Activated naive CD4-positive, alpha-beta T cell treated with anti-CD3 and anti-CD28 coated beads, Interleukin-2, amount 10 ng/mL, durations not matched to agents 7 days and 5 days (primary cell): ENCODE results near the gene DBF4B.
"Not testable (repeated sequence)": the region's sequence is repeated elsewhere in the genome, so short reads cannot be mapped to it uniquely, and the experiment has no call there.

Experiments
- CTCF ChIA-PET: fragments of 350-600 bp; sonication (Branson Sonifier 250); formaldehyde crosslinking; loops from one replicate; lab custom pipeline; 2021; ENCODE audit warnings: antibody characterized with exemption; lab: Charles Lee
- DNase-seq: peaks from one replicate; pipeline ENCODE4 v3.0.0-alpha.2; 2020
- H3K27ac Mint-ChIP-seq: one replicate; pipeline ENCODE4 v1.8.0; 2021; ENCODE audit warnings: mild to moderate bottlenecking, moderate library complexity, mixed read lengths
- H3K27me3 Mint-ChIP-seq: one replicate; pipeline ENCODE4 v1.8.0; 2021; ENCODE audit warnings: mild to moderate bottlenecking, mixed read lengths
- H3K36me3 Mint-ChIP-seq: one replicate; pipeline ENCODE4 v1.8.0; 2021; ENCODE audit warnings: mixed read lengths
- H3K4me1 Mint-ChIP-seq: one replicate; pipeline ENCODE4 v1.8.0; 2021; ENCODE audit warnings: mixed read lengths
- H3K4me3 Mint-ChIP-seq: one replicate; pipeline ENCODE4 v1.8.0; 2021; ENCODE audit warnings: mild to moderate bottlenecking, moderate library complexity, mixed read lengths
- H3K9me3 Mint-ChIP-seq: one replicate; pipeline ENCODE4 v1.8.0; 2021; ENCODE audit warnings: mixed read lengths

Gene DBF4B

GRCh38 chr17:44708401-44709263, at the start of gene DBF4B:
DBF4B (plus strand) TSS chr17:44708665; CDS start chr17:44708821, 156 bp downstream.
- peak; percentile 90 for DNase-seq
- Mint-ChIP-seq H3K9me3 (no peaks in the 10 kb centered on the region), H3K4me3 (no peak within 1 kb of the TSS), H3K36me3 (peaks cover 2% of the 10 kb centered on the region), H3K27ac (no peak within 1 kb of the TSS), H3K27me3 (peaks cover 14% of the 10 kb centered on the region), H3K4me1 (peaks cover 11% of the 10 kb centered on the region)
- CTCF ChIA-PET = no interaction called here

GRCh38 chr17:44661835-44662234, 46.6 kb upstream of the DBF4B start:
- DNase-seq = no peak
- Mint-ChIP-seq H3K9me3 (no peaks in the 10 kb centered on the region), H3K4me3 (no peak overlapping the region), H3K27me3 (peaks cover 26% of the 10 kb centered on the region), H3K36me3 (peaks cover 3% of the 10 kb centered on the region), H3K27ac (no peak overlapping the region), H3K4me1 (peaks cover 4% of the 10 kb centered on the region)
- CTCF ChIA-PET = no interaction called here

DNA sequence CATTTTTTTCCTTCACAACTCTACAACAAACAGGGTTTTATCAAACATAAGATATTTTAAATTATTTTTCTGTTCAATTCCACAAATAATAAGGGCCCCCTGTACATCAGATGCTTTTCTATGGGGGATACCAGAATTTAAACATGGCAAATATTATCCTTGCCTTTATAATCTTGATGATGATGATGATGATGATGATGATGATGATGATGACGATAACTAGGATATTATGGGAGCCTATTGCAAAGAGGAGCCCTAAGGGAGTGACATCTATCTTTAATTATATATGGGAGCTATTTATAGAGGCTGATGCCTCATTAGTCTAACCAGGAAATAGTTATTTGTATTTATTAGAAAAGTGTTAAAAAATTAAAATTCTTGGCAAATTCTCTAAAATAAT, 45.4 kb upstream of the DBF4B start:
- Mint-ChIP-seq H3K4me1 (no peaks in the 10 kb centered on the region), H3K27me3 (peaks cover 20% of the 10 kb centered on the region), H3K9me3 (no peaks in the 10 kb centered on the region), H3K27ac (no peak overlapping the region), H3K4me3 (no peak overlapping the region), H3K36me3 (no peaks in the 10 kb centered on the region)
- CTCF ChIA-PET = no interaction called here
- no peak for DNase-seq

DNA sequence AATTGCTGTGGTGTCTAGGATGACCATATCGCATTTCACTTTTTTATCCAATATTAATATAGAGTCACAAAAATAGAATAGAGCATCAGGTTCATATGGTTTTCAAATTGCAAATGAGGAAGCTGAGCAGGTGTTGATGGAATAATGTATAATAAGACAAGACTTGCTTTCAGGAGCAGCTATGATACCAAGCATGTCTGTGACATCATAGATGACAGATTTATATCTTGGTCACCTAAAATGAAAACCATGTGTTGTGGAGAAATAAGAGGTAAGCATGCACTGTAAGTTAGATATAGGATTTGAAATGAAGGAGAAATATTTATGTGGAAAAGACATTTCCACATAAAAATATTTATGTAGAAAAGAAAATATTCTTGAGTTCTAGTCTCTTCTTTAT, 43.6 kb upstream of the DBF4B start:
- CTCF ChIA-PET = no interaction called here
- no peak for DNase-seq
- no peak overlapping the region for H3K4me3 Mint-ChIP-seq
- no peaks in the 10 kb centered on the region for H3K9me3 Mint-ChIP-seq
- no peak overlapping the region for H3K27ac Mint-ChIP-seq
- peaks cover 19% of the 10 kb centered on the region for H3K27me3 Mint-ChIP-seq
- H3K4me1 Mint-ChIP-seq = no peaks in the 10 kb centered on the region
- no peaks in the 10 kb centered on the region for H3K36me3 Mint-ChIP-seq

- Mint-ChIP-seq H3K4me1 (no peaks in the 10 kb centered on the region), H3K27me3 (peaks cover 19% of the 10 kb centered on the region), H3K27ac (no peak overlapping the region), H3K9me3 (no peaks in the 10 kb centered on the region), H3K36me3 (no peaks in the 10 kb centered on the region), H3K4me3 (no peak overlapping the region)
- no peak for DNase-seq
- CTCF ChIA-PET = no interaction called here
These were observed 42.5 kb upstream of the DBF4B start for GRCh38 chr17:44666006-44666405.

- no peak for DNase-seq
- Mint-ChIP-seq H3K27me3 (peaks cover 5% of the 10 kb centered on the region), H3K9me3 (no peaks in the 10 kb centered on the region), H3K27ac (no peak overlapping the region), H3K4me3 (no peak overlapping the region), H3K36me3 (peaks cover 4% of the 10 kb centered on the region), H3K4me1 (no peaks in the 10 kb centered on the region)
- CTCF ChIA-PET = interaction anchor here (0.9 to 2.4 kb wide), 5 partner anchors 9 to 146 kb away, joined by 3 to 12 read pairs (median 4); partner anchors contain the start of gene MEIOC
These were observed 35.9 kb upstream of the DBF4B start for GRCh38 chr17:44672479-44673093.

GRCh38 chr17:44673893-44674292, 34.6 kb upstream of the DBF4B start:
- H3K36me3 Mint-ChIP-seq = peaks cover 11% of the 10 kb centered on the region
- no peaks in the 10 kb centered on the region for H3K4me1 Mint-ChIP-seq
- CTCF ChIA-PET = no interaction called here
- H3K9me3 Mint-ChIP-seq = no peaks in the 10 kb centered on the region
- H3K4me3 Mint-ChIP-seq = no peak overlapping the region
- H3K27me3 Mint-ChIP-seq = no peaks in the 10 kb centered on the region
- no peak overlapping the region for H3K27ac Mint-ChIP-seq
- no peak for DNase-seq

GRCh38 chr17:44677136-44677535, 31.3 kb upstream of the DBF4B start:
- Mint-ChIP-seq H3K4me1 (no peaks in the 10 kb centered on the region), H3K9me3 (no peaks in the 10 kb centered on the region), H3K27ac (no peak overlapping the region), H3K36me3 (peaks cover 22% of the 10 kb centered on the region), H3K27me3 (no peaks in the 10 kb centered on the region), H3K4me3 (no peak overlapping the region)
- CTCF ChIA-PET = no interaction called here
- DNase-seq = no peak

GRCh38 chr17:44683303-44683702, 25.2 kb upstream of the DBF4B start:
- H3K4me1 Mint-ChIP-seq = peaks cover 12% of the 10 kb centered on the region
- H3K36me3 Mint-ChIP-seq = peaks cover 27% of the 10 kb centered on the region
- CTCF ChIA-PET, DNase-seq, H3K27me3 Mint-ChIP-seq, H3K4me3 Mint-ChIP-seq, H3K9me3 Mint-ChIP-seq: not testable (repeated sequence)
- peak overlapping the region; percentile 60 for H3K27ac Mint-ChIP-seq

- no peak overlapping the region for H3K27ac Mint-ChIP-seq
- peaks cover 38% of the 10 kb centered on the region for H3K4me1 Mint-ChIP-seq
- peaks cover 17% of the 10 kb centered on the region for H3K36me3 Mint-ChIP-seq
- CTCF ChIA-PET = interaction anchor here (1.1 kb wide), 1 partner anchor 13 kb away, joined by 3 read pairs; no protein-coding TSS in a partner anchor
- DNase-seq = no peak
- H3K4me3 Mint-ChIP-seq = no peak overlapping the region
- no peaks in the 10 kb centered on the region for H3K9me3 Mint-ChIP-seq
- no peaks in the 10 kb centered on the region for H3K27me3 Mint-ChIP-seq
These were observed 20.7 kb upstream of the DBF4B start for GRCh38 chr17:44687756-44688155.

- Mint-ChIP-seq H3K27ac (no peak overlapping the region), H3K27me3 (no peaks in the 10 kb centered on the region), H3K36me3 (peaks cover 16% of the 10 kb centered on the region), H3K4me3 (peak overlapping the region; percentile 94), H3K9me3 (no peaks in the 10 kb centered on the region), H3K4me1 (peaks cover 38% of the 10 kb centered on the region)
- CTCF ChIA-PET = interaction anchor here (1.1 kb wide), 1 partner anchor 13 kb away, joined by 3 read pairs; no protein-coding TSS in a partner anchor
- DNase-seq = no peak
These were observed 20.3 kb upstream of the DBF4B start for GRCh38 chr17:44688200-44688599.

DNA sequence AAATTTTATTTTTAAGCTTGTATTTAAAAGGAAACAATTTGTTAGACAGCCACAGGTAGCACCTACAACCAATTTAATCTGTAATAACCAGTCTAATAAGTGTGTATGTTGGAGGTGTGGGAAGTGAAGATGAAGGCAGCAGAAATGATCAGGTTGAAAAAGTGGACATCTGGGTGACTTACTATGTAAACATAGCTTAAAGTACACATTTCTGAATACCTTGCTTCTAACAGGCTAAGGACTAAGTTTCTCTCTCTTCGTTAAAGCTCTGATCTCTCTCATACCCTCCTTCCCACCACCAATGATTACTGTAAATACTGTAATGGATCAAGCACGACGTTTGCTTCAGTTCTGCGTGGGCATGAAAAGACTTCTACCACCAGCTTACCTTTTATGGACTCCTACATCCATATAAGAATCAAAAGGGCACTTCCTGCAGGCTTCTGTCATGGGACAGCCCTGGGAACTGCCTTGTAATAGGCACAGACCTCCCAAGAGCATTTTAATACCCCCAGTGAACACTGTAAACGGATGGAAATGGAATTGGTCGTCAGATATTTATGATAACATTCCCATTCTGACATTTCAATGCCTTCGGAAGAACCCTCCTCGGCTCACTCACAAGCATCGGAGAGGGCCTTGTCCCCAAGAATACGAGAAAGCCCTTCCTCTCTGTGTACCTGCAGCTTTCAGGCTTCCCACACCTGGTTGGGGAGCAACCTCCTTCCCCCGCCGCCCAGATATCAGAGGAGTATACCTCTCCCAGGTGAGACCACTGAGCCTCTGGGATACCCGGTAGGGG, 19.6 kb upstream of the DBF4B start:
- H3K4me3 Mint-ChIP-seq = peak overlapping the region; percentile 94
- H3K27me3 Mint-ChIP-seq = no peaks in the 10 kb centered on the region
- no peaks in the 10 kb centered on the region for H3K9me3 Mint-ChIP-seq
- DNase-seq = no peak
- peaks cover 35% of the 10 kb centered on the region for H3K4me1 Mint-ChIP-seq
- H3K27ac Mint-ChIP-seq = peak overlapping the region; percentile 93
- H3K36me3 Mint-ChIP-seq = peaks cover 11% of the 10 kb centered on the region
- CTCF ChIA-PET = interaction anchor here (1.1 to 1.2 kb wide), 2 partner anchors 12 to 14 kb away, joined by 3 read pairs; no protein-coding TSS in a partner anchor

GRCh38 chr17:44689477-44690217, 18.8 kb upstream of the DBF4B start, which contains the start of gene CCDC43:
CCDC43 (minus strand) TSS chr17:44689776; CDS start chr17:44689753, 23 bp downstream.
- CTCF ChIA-PET = interaction anchor here (1.2 kb wide), 1 partner anchor 11 kb away, joined by 3 read pairs; no protein-coding TSS in a partner anchor
- no peaks in the 10 kb centered on the region for H3K27me3 Mint-ChIP-seq
- H3K36me3 Mint-ChIP-seq = peaks cover 9% of the 10 kb centered on the region
- peaks cover 35% of the 10 kb centered on the region for H3K4me1 Mint-ChIP-seq
- peak within 1 kb of the TSS; percentile 94 for H3K4me3 Mint-ChIP-seq
- no peaks in the 10 kb centered on the region for H3K9me3 Mint-ChIP-seq
- peak; percentile 94 for DNase-seq
- H3K27ac Mint-ChIP-seq = peak within 1 kb of the TSS; percentile 93
